H1 (cell line): Measurements from ENCODE around the gene EHBP1. TPM values are rescaled to one million over a fixed set of nuclear protein-coding genes. Genes with fewer than 3 reads are reported as not detected.

Experiments
- CTCF ChIA-PET: fragments of 300-600 bp; sonication (Branson Sonifier 250); formaldehyde crosslinking; loops from one replicate; lab custom pipeline; 2021; ENCODE audit not compliant: partially characterized antibody; lab: Charles Lee
- POLR2A ChIA-PET: fragments of 300-600 bp; sonication (Branson Sonifier 250); formaldehyde crosslinking; loops from one replicate; lab custom pipeline; 2021; ENCODE audit warnings: inconsistent platforms; ENCODE audit not compliant: partially characterized antibody; lab: Charles Lee
- DNase-seq, 2 experiments: peaks; one replicate each; pipeline versions ENCODE4 v3.0.0 to v3.0.0-alpha.2; 2010 to 2022; ENCODE audit warnings: low spot score in 2 of 2, low read depth in 1 of 2, mixed read lengths in 1 of 2
- FAIRE-seq: peaks from 2 replicates; lab custom pipeline; 2011; peaks lifted over from hg19 to GRCh38; lab: Jason Lieb, UNC
- H2AFZ ChIP-seq: 2 replicates; pipeline ENCODE4 v1.8.1; 2012; ENCODE audit warnings: low read length, inconsistent platforms
- H2AK5ac ChIP-seq: 2 replicates; pipeline ENCODE4 v1.6.1; 2013; ENCODE audit warnings: low read depth, low read length
- H2BK120ac ChIP-seq: replicated peaks from 2 replicates; pipeline ENCODE3; 2013; ENCODE audit warnings: low read depth, low read length, inconsistent platforms
- H2BK12ac ChIP-seq: 2 replicates; pipeline ENCODE4 v1.6.1; 2013; ENCODE audit warnings: low read depth, low read length
- H2BK15ac ChIP-seq: 2 replicates; pipeline ENCODE4 v1.6.1; 2013; ENCODE audit warnings: low read length
- H2BK20ac ChIP-seq: 2 replicates; pipeline ENCODE4 v1.6.1; 2013; ENCODE audit warnings: low read length
- H2BK5ac ChIP-seq: 2 replicates; pipeline ENCODE4 v1.6.1; 2013; ENCODE audit warnings: low read depth, low read length
- H3K14ac ChIP-seq: 2 replicates; pipeline ENCODE4 v1.6.1; 2013; ENCODE audit warnings: inconsistent platforms; ENCODE audit not compliant: insufficient read length
- H3K18ac ChIP-seq: 2 replicates; pipeline ENCODE4 v1.6.1; 2013; ENCODE audit warnings: low read length; ENCODE audit errors: extremely low read depth
- H3K23ac ChIP-seq: 2 replicates; pipeline ENCODE4 v1.6.1; 2013; ENCODE audit warnings: inconsistent platforms; ENCODE audit not compliant: insufficient read length
- H3K23me2 ChIP-seq: 2 replicates; pipeline ENCODE4 v1.6.1; 2013; ENCODE audit warnings: low read depth, low read length
- H3K27ac ChIP-seq: 2 replicates; pipeline ENCODE4 v1.6.1; 2011; ENCODE audit warnings: low read depth, low read length, inconsistent platforms
- H3K27me3 ChIP-seq, 4 experiments: replicated peaks in 1 of 4; 1 replicate in 1 of 4; 2 replicates in 3 of 4; pipeline versions ENCODE4 v1.6.1 to v1.8.1; 2011 to 2013; ENCODE audit warnings: low read length in 3 of 4, mild to moderate bottlenecking in 3 of 4, inconsistent platforms in 2 of 4, mixed read lengths in 2 of 4, moderate library complexity in 1 of 4; ENCODE audit not compliant: control insufficient read depth in 3 of 4, insufficient read depth in 3 of 4; ENCODE audit errors: extremely low read depth in 1 of 4
- H3K36me3 ChIP-seq, 4 experiments: 2 replicates each; pipeline versions ENCODE4 v1.6.1 to v1.8.1; 2011 to 2013; ENCODE audit warnings: mild to moderate bottlenecking in 4 of 4, low read length in 3 of 4, moderate library complexity in 2 of 4, control low read depth in 1 of 4, inconsistent platforms in 1 of 4; ENCODE audit not compliant: insufficient read depth in 4 of 4, control insufficient read depth in 2 of 4
- H3K4ac ChIP-seq: replicated peaks from 2 replicates; pipeline ENCODE3; 2013; ENCODE audit warnings: low read length, low read depth, mixed read lengths, inconsistent platforms; ENCODE audit not compliant: insufficient read length
- H3K4me1 ChIP-seq, 4 experiments: replicated peaks in 1 of 4; 1 replicate in 1 of 4; 2 replicates in 3 of 4; pipeline versions ENCODE4 v1.6.1 to v1.8.1; 2011 to 2013; ENCODE audit warnings: low read length in 3 of 4, inconsistent platforms in 2 of 4, mixed read lengths in 1 of 4; ENCODE audit not compliant: insufficient read depth in 4 of 4, control insufficient read depth in 3 of 4
- H3K4me2 ChIP-seq, 2 experiments: 2 replicates each; pipeline versions ENCODE4 v1.6.1 to v1.8.1; 2011 to 2013; ENCODE audit warnings: low read depth in 2 of 2, low read length in 2 of 2, control low read depth in 1 of 2, inconsistent platforms in 1 of 2, mild to moderate bottlenecking in 1 of 2; ENCODE audit not compliant: insufficient read depth in 1 of 2
- H3K4me3 ChIP-seq, 4 experiments: fragments of 200-600, 300-600 bp in 1 of 4; sonication (generic), shearing (Covaris generic), sonication (Bioruptor Twin) in 1 of 4; 2 replicates each; pipeline versions ENCODE4 v1.5.1 to v1.8.1; 2011 to 2016; ENCODE audit warnings: low read length in 4 of 4, low read depth in 3 of 4, control low read depth in 2 of 4, inconsistent platforms in 2 of 4, mild to moderate bottlenecking in 2 of 4, mixed read lengths in 1 of 4, moderate library complexity in 1 of 4; ENCODE audit not compliant: insufficient read depth in 2 of 4; ENCODE audit errors: extremely low read depth in 1 of 4
- H3K56ac ChIP-seq: replicated peaks from 2 replicates; pipeline ENCODE3; 2013; ENCODE audit warnings: low read depth, mild to moderate bottlenecking, mixed read lengths, low read length, inconsistent platforms; ENCODE audit not compliant: insufficient read length
- H3K79me1 ChIP-seq: 2 replicates; pipeline ENCODE4 v1.6.1; 2013; ENCODE audit warnings: low read depth, low read length, control low read depth
- H3K79me2 ChIP-seq, 2 experiments: 2 replicates each; pipeline versions ENCODE4 v1.6.1 to v1.8.1; 2012 to 2013; ENCODE audit warnings: low read length in 2 of 2, mild to moderate bottlenecking in 2 of 2, inconsistent platforms in 1 of 2; ENCODE audit not compliant: insufficient read depth in 2 of 2, control insufficient read depth in 1 of 2
- H3K9ac ChIP-seq, 4 experiments: replicated peaks in 1 of 4; 1 replicate in 1 of 4; 2 replicates in 3 of 4; pipeline versions ENCODE4 v1.6.1 to v1.8.1; 2011 to 2013; ENCODE audit warnings: low read depth in 3 of 4, low read length in 3 of 4, control low read depth in 2 of 4, mild to moderate bottlenecking in 2 of 4, moderate library complexity in 2 of 4, inconsistent platforms in 1 of 4; ENCODE audit errors: extremely low read depth in 1 of 4
- H3K9me3 ChIP-seq, 2 experiments: 2 replicates each; pipeline versions ENCODE4 v1.6.1 to v1.8.1; 2012 to 2013; ENCODE audit warnings: mild to moderate bottlenecking in 2 of 2, moderate library complexity in 2 of 2, control low read depth in 1 of 2, inconsistent platforms in 1 of 2, low read depth in 1 of 2, low read length in 1 of 2, mixed read lengths in 1 of 2; ENCODE audit not compliant: insufficient read depth in 2 of 2
- H4K20me1 ChIP-seq, 2 experiments: replicated peaks in 1 of 2; 2 replicates each; pipeline versions ENCODE3 to v1.8.1; 2011 to 2013; ENCODE audit warnings: inconsistent platforms in 2 of 2, low read length in 2 of 2, mild to moderate bottlenecking in 1 of 2; ENCODE audit not compliant: insufficient read depth in 2 of 2, control insufficient read depth in 1 of 2
- H4K5ac ChIP-seq: 2 replicates; pipeline ENCODE4 v1.6.1; 2013; ENCODE audit warnings: low read length, low read depth, mixed read lengths, inconsistent platforms; ENCODE audit not compliant: insufficient read length
- H4K8ac ChIP-seq: 2 replicates; pipeline ENCODE4 v1.8.0; 2013; ENCODE audit warnings: mild to moderate bottlenecking, moderate library complexity, low read length, inconsistent platforms; ENCODE audit not compliant: insufficient read depth; ENCODE audit errors: extremely low read depth
- H4K91ac ChIP-seq: replicated peaks from 2 replicates; pipeline ENCODE3; 2013; ENCODE audit warnings: low read length, mixed read lengths, inconsistent platforms; ENCODE audit not compliant: insufficient read length
- BACH1 ChIP-seq: IDR thresholded peaks from 2 replicates; pipeline ENCODE4 v1.6.1; 2012; ENCODE audit warnings: low read length, improper control_type of control experiment
- NRF1 ChIP-seq: IDR thresholded peaks from 2 replicates; pipeline ENCODE4 v1.6.1; 2011; ENCODE audit warnings: mild to moderate bottlenecking, low read depth, low read length, improper control_type of control experiment
- ZNF274 ChIP-seq: IDR thresholded peaks from 2 replicates; pipeline ENCODE4 v1.7.0; 2012; ENCODE audit warnings: low read length, borderline replicate concordance; ENCODE audit errors: extremely low read depth
- polyA plus RNA-seq, 7 experiments: library from polyadenylated mRNA; depleted of rRNA in 3 of 7; stranded (reverse) in 5 of 7; unstranded in 2 of 7; fragments of >200 nt in 5 of 7; fragments of 200-250 nt in 2 of 7; gene quantifications; 1 replicate in 5 of 7; 2 replicates in 1 of 7; 4 replicates in 1 of 7; pipeline versions ENCODE4 v1.2.1 to v1.2.3, GENCODE V29; 2011 to 2013; ENCODE audit warnings: missing spikeins in 2 of 7, mixed read lengths in 2 of 7
- total RNA-seq: library from RNA; stranded (reverse); fragmentation: NEBNext Ultra II Directional; extraction: Animal tissue kit (Norgen Biotek cat#: 25700); gene quantifications from 2 replicates; pipeline ENCODE4 v1.2.1, GENCODE V29; 2021

The EHBP1 gene
- total and polyA plus RNA-seq, 2 of the 8 experiments (the other 6 are each of a cell fraction or from before 2014, with no cell fraction given), result 12.0 to 64.1 TPM

DNA sequence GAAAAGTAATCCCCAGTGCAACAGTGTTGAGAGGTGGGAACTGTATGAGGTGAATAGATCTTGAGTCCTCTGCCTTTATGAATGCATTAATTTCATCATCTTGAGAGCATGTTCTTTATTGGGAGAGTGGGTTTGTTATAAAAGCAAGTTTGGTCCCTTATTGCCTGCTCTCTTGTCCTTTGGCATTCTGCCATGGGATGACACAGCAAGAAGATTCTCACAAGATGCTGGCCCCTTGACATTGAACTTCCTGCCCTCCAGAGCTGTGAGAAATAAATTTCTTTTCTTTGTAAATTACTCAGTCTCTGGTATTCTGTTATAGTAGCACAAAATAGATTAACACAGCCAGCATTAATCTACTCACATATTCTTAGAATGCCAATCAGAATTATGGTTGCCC lies 108.6 kb downstream of the EHBP1 start:
- FAIRE-seq (no peak), DNase-seq (no peak)
- Histone ChIP-seq H3K4me1 (no peaks in the 10 kb centered on the region), H3K56ac (no peak overlapping the region), H3K36me3 (no peaks in the 10 kb centered on the region), H3K27me3 (no peaks in the 10 kb centered on the region), H3K23ac (no peak overlapping the region), H3K79me2 (no peaks in the 10 kb centered on the region), H3K18ac (no peak overlapping the region), H2BK12ac (no peak overlapping the region), H2BK15ac (no peak overlapping the region), H2AK5ac (no peak overlapping the region), H2BK120ac (no peak overlapping the region), H3K27ac (no peak overlapping the region), H2BK20ac (no peak overlapping the region), H3K4me3 (no peak overlapping the region), H2AFZ (no peak overlapping the region), H3K9me3 (no peaks in the 10 kb centered on the region), H4K8ac (no peak overlapping the region), H3K14ac (no peak overlapping the region), H4K91ac (no peak overlapping the region), H3K4me2 (no peak overlapping the region), H4K20me1 (peaks cover 0 to 1% of the 10 kb centered on the region in 2 experiments), H3K79me1 (no peaks in the 10 kb centered on the region; the same call in 1 of the 2 replicates), H3K23me2 (no peaks in the 10 kb centered on the region), H4K5ac (no peak overlapping the region), H2BK5ac (no peak overlapping the region), H3K4ac (no peak overlapping the region), H3K9ac (no peak overlapping the region)
- TF ChIP-seq NRF1, result no peak
- no peak for TF ChIP-seq ZNF274
- no peak for TF ChIP-seq BACH1
- ChIA-PET POLR2A (no interaction called here), CTCF (interaction anchor here (1.0 kb wide), 1 partner anchor 42 kb away, joined by 3 read pairs; no protein-coding TSS in a partner anchor)
